Neural progenitor cell (in vitro differentiated cells): ENCODE measurements around the gene RTN4. TPM values are rescaled to one million over a fixed set of nuclear protein-coding genes. Genes with fewer than 3 reads are reported as not detected.

Experiments
- DNase-seq: peaks from one replicate; pipeline ENCODE4 v3.0.0-alpha.2; 2016; ENCODE audit warnings: low spot score
- H2AFZ ChIP-seq: fragments of 200-600 bp; sonication (generic); replicated peaks from 2 replicates; pipeline ENCODE4 v1.6.1; 2016; ENCODE audit warnings: antibody characterized with exemption
- H3F3A ChIP-seq: fragments of 200-600 bp; sonication (generic); 2 replicates; pipeline ENCODE4 v1.6.1; 2016; ENCODE audit warnings: antibody characterized with exemption, low read depth
- H3K27ac ChIP-seq: fragments of 200-600 bp; sonication (generic); 2 replicates; pipeline ENCODE4 v1.5.1; 2016; ENCODE audit warnings: mild to moderate bottlenecking
- H3K27me3 ChIP-seq: fragments of 200-600 bp; sonication (generic); 2 replicates; pipeline ENCODE4 v1.6.1; 2016; ENCODE audit warnings: mild to moderate bottlenecking, moderate library complexity
- H3K36me3 ChIP-seq: fragments of 200-600 bp; sonication (generic); 2 replicates; pipeline ENCODE4 v1.5.1; 2016
- H3K4me1 ChIP-seq: fragments of 200-600 bp; sonication (generic); 2 replicates; pipeline ENCODE4 v1.6.1; 2016; ENCODE audit warnings: mixed run types
- H3K4me2 ChIP-seq: fragments of 200-600 bp; sonication (generic); 2 replicates; pipeline ENCODE4 v1.6.1; 2016
- H3K4me3 ChIP-seq: fragments of 200-600 bp; sonication (generic); 2 replicates; pipeline ENCODE4 v1.5.1; 2016
- H3K79me2 ChIP-seq: fragments of 200-600 bp; sonication (generic); 2 replicates; pipeline ENCODE4 v1.6.1; 2016; ENCODE audit warnings: low read depth
- H3K9ac ChIP-seq: fragments of 200-600 bp; sonication (generic); 2 replicates; pipeline ENCODE4 v1.6.1; 2016
- H3K9me3 ChIP-seq: fragments of 200-600 bp; sonication (generic); 2 replicates; pipeline ENCODE4 v1.5.1; 2016; ENCODE audit warnings: low read depth
- H4K20me1 ChIP-seq: fragments of 200-600 bp; sonication (generic); 2 replicates; pipeline ENCODE4 v1.6.1; 2016; ENCODE audit warnings: low read depth
- H3K27ac Mint-ChIP-seq: 3 replicates; pipeline ENCODE4 v1.8.0; 2021; ENCODE audit warnings: mixed read lengths
- H3K27me3 Mint-ChIP-seq: 2 replicates; pipeline ENCODE4 v1.8.0; 2022; ENCODE audit warnings: low read depth, mild to moderate bottlenecking, inconsistent platforms, moderate library complexity, mixed read lengths; ENCODE audit not compliant: insufficient read depth
- H3K36me3 Mint-ChIP-seq: 3 replicates; pipeline ENCODE4 v1.8.0; 2021; ENCODE audit warnings: mixed read lengths
- H3K4me1 Mint-ChIP-seq: 3 replicates; pipeline ENCODE4 v1.8.0; 2021; ENCODE audit warnings: mixed read lengths
- H3K4me3 Mint-ChIP-seq: 3 replicates; pipeline ENCODE4 v1.8.0; 2021; ENCODE audit warnings: mild to moderate bottlenecking, moderate library complexity, mixed read lengths
- H3K9me3 Mint-ChIP-seq: 3 replicates; pipeline ENCODE4 v1.8.0; 2020; ENCODE audit warnings: mixed read lengths
- EZH2 ChIP-seq: fragments of 200-600 bp; sonication (generic); IDR thresholded peaks from 2 replicates; pipeline ENCODE4 v1.6.1; 2017; ENCODE audit warnings: antibody characterized with exemption, mild to moderate bottlenecking, moderate library complexity
- EZH2phosphoT487 ChIP-seq: fragments of 200-600 bp; sonication (generic); IDR thresholded peaks from 2 replicates; pipeline ENCODE4 v1.6.1; 2017; ENCODE audit warnings: antibody characterized with exemption
- total RNA-seq: library from RNA; depleted of rRNA; stranded (reverse); fragments of >200 nt; gene quantifications from 2 replicates; pipeline ENCODE4 v1.2.3, GENCODE V29; 2015; ENCODE audit warnings: low replicate concordance
- TF ChIP-seq, protein P1 (sequence below): fragments of 200-600 bp; sonication (generic); IDR thresholded peaks from 2 replicates; pipeline ENCODE4 v1.5.1; 2017; ENCODE audit warnings: antibody characterized with exemption, mild to moderate bottlenecking

Gene RTN4
- total RNA-seq, 1 donor from 2014 or later, result 157 TPM

DNA sequence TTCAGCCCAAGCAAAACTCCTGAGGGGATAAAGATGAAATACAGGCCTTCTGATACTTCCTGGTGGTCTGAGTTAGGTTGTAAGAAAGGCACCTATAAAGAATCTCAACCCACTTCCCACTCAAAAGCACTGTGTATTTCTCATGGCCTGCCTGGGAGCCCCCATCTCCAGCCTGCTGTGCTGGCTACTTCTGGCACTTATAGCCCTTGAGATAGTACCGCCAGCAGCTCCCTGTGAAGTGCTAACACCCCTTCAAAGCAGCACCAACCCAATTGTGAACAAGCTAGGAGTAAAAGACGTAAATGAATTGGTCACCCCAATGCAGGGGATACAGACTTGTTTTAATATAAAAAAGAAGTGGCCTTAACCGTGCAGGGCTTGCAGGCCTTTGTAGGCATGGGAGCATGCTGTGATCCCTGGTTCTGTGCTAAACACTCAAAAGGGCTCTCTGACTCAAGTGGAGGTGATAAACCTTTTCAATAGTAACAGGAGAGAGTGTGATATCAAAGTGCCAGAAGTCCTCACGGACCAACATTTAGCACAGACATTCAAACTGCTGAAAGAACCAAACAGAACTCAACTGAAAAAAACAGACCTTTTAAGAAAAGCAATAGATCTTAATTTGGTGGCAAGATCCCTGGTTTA lies 80.8 kb downstream of the RTN4 start:
- no peaks in the 10 kb centered on the region for H3K27me3 ChIP-seq
- peaks cover 38% of the 10 kb centered on the region for H3K36me3 Mint-ChIP-seq
- H3K4me1 ChIP-seq, result peaks cover 10% of the 10 kb centered on the region
- H3K4me2 ChIP-seq, result no peak overlapping the region
- DNase-seq, result no peak
- H4K20me1 ChIP-seq, result peaks cover 6% of the 10 kb centered on the region
- no peak overlapping the region for H2AFZ ChIP-seq
- H3K36me3 ChIP-seq, result peaks cover 6% of the 10 kb centered on the region
- TF ChIP-seq, protein P1, sequence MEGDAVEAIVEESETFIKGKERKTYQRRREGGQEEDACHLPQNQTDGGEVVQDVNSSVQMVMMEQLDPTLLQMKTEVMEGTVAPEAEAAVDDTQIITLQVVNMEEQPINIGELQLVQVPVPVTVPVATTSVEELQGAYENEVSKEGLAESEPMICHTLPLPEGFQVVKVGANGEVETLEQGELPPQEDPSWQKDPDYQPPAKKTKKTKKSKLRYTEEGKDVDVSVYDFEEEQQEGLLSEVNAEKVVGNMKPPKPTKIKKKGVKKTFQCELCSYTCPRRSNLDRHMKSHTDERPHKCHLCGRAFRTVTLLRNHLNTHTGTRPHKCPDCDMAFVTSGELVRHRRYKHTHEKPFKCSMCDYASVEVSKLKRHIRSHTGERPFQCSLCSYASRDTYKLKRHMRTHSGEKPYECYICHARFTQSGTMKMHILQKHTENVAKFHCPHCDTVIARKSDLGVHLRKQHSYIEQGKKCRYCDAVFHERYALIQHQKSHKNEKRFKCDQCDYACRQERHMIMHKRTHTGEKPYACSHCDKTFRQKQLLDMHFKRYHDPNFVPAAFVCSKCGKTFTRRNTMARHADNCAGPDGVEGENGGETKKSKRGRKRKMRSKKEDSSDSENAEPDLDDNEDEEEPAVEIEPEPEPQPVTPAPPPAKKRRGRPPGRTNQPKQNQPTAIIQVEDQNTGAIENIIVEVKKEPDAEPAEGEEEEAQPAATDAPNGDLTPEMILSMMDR, result no peak
- TF ChIP-seq EZH2phosphoT487 (no peak), EZH2 (no peak)
- H3K4me1 Mint-ChIP-seq, result peaks cover 24% of the 10 kb centered on the region
- H3K27ac Mint-ChIP-seq, result no peak overlapping the region
- no peak overlapping the region for H3K4me3 ChIP-seq
- H3F3A ChIP-seq, result peaks cover 15% of the 10 kb centered on the region
- no peak overlapping the region for H3K9ac ChIP-seq
- no peaks in the 10 kb centered on the region for H3K9me3 Mint-ChIP-seq
- H3K4me3 Mint-ChIP-seq, result no peak overlapping the region
- no peak overlapping the region for H3K27ac ChIP-seq
- H3K79me2 ChIP-seq, result peaks cover 10% of the 10 kb centered on the region
- H3K9me3 ChIP-seq, result no peaks in the 10 kb centered on the region
- H3K27me3 Mint-ChIP-seq, result no peaks in the 10 kb centered on the region

DNA sequence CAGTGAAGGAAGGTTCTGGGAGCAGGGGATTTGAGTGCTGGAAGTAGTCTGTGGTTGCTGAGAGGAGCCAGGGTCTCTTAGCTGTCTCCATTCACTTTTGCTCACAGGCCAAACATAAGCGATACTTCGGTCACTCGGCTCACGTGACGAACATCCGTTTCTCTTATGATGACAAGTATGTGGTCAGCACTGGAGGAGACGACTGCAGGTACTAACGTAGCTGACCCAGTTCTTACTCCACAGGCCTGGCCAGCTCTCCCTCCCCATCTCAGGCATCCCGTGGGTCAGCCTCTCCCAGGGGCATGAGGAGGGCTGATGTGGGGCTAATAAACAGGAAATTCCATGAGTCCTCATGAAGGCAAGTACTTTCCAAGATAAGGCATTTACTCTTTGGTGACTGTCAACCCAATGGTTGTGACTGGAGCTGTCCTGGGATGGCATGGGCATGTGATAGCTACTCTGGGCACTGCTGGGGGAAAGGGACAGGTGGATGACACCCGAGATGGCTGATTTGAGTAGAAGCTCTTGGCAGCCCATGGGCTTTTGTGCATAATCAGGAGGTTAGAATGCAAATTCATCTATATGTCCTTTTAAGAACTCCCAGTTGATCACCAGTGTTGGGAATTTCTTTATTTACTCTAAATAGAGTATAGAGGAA lies 81.6 kb downstream of the RTN4 start:
- H3K4me1 ChIP-seq, result peaks cover 10% of the 10 kb centered on the region
- Mint-ChIP-seq H3K27me3 (no peaks in the 10 kb centered on the region), H3K4me1 (peaks cover 24% of the 10 kb centered on the region), H3K9me3 (no peaks in the 10 kb centered on the region), H3K27ac (no peak overlapping the region), H3K4me3 (no peak overlapping the region), H3K36me3 (peaks cover 38% of the 10 kb centered on the region)
- H3K9me3 ChIP-seq, result no peaks in the 10 kb centered on the region
- H3K9ac ChIP-seq, result no peak overlapping the region
- no peak overlapping the region for H3K4me3 ChIP-seq
- H3F3A ChIP-seq, result peaks cover 12% of the 10 kb centered on the region
- DNase-seq, result no peak
- peaks cover 6% of the 10 kb centered on the region for H4K20me1 ChIP-seq
- TF ChIP-seq EZH2phosphoT487 (no peak), EZH2 (no peak)
- TF ChIP-seq, protein P1, result no peak
- H3K27me3 ChIP-seq, result no peaks in the 10 kb centered on the region
- H3K79me2 ChIP-seq, result peaks cover 3% of the 10 kb centered on the region
- no peak overlapping the region for H3K4me2 ChIP-seq
- H3K27ac ChIP-seq, result no peak overlapping the region
- peaks cover 6% of the 10 kb centered on the region for H3K36me3 ChIP-seq
- H2AFZ ChIP-seq, result no peak overlapping the region

DNA sequence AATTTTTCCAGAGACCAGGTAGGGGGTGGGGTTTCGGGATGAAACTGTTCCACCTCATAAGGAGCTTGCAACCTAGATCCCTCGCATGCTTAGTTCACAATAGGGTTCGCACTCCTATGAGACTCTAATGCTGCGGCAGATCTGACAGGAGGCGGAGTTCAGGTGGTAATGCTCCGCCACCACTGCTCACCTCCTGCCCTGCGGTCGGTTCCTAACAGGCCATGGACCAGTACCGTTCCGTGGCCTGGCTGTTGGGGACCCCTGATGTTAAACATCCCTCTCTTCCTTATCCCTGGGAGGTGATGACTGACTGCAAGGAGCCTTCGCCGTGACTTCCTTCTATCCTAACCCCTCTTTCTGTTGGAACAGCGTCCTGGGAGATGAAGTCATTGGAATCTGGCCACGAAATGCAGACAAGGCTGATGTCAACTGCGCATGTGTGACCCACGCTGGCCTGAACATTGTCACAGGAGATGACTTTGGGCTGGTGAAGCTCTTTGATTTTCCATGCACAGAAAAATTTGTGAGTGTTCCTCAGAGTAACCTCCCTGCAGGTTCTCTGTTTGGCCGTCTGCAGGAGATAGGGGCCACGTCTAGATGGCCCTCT lies 82.4 kb downstream of the RTN4 start:
- Histone ChIP-seq H4K20me1 (peaks cover 2% of the 10 kb centered on the region), H3K4me1 (peaks cover 10% of the 10 kb centered on the region), H3K9ac (no peak overlapping the region), H3F3A (peaks cover 11% of the 10 kb centered on the region), H3K79me2 (no peaks in the 10 kb centered on the region), H3K4me3 (no peak overlapping the region), H3K27me3 (no peaks in the 10 kb centered on the region), H3K4me2 (peak overlapping the region; percentile 43), H3K27ac (no peak overlapping the region), H3K9me3 (no peaks in the 10 kb centered on the region), H2AFZ (no peak overlapping the region), H3K36me3 (peaks cover 6% of the 10 kb centered on the region)
- peaks cover 36% of the 10 kb centered on the region for H3K36me3 Mint-ChIP-seq
- TF ChIP-seq, protein P1, result no peak
- TF ChIP-seq EZH2, result no peak
- TF ChIP-seq EZH2phosphoT487, result no peak
- peaks cover 24% of the 10 kb centered on the region for H3K4me1 Mint-ChIP-seq
- H3K27me3 Mint-ChIP-seq, result no peaks in the 10 kb centered on the region
- no peak for DNase-seq
- H3K9me3 Mint-ChIP-seq, result no peaks in the 10 kb centered on the region
- no peak overlapping the region for H3K4me3 Mint-ChIP-seq
- no peak overlapping the region for H3K27ac Mint-ChIP-seq
